HTERT RPE-1 (cell line): ENCODE data around the gene POU2AF2.

Experiments
- in situ Hi-C: fragments of 300-500 bp; cut with MboI; formaldehyde crosslinking; loops from 4 replicates; pipeline ENCODE4 v1.14.3; 2020; ENCODE audit warnings: low sequenced_read_pairs

POU2AF2 gene

GRCh38 chr11:111327908-111328624, 82.5 kb downstream of the POU2AF2 start:
- in situ Hi-C loops, result no loop called here

GRCh38 chr11:111329306-111330204, 84.0 kb downstream of the POU2AF2 start:
- in situ Hi-C loops, result no loop called here

- in situ Hi-C loops, result no loop called here
Observed at GRCh38 chr11:111330234-111330893, 84.8 kb downstream of the POU2AF2 start.

- in situ Hi-C loops, result no loop called here
Observed at GRCh38 chr11:111331711-111332479, 86.4 kb downstream of the POU2AF2 start.

GRCh38 chr11:111334532-111335502, 89.3 kb downstream of the POU2AF2 start:
- in situ Hi-C loops, result no loop called here

GRCh38 chr11:111335549-111335948, 90.0 kb downstream of the POU2AF2 start:
- in situ Hi-C loops, result no loop called here
